HEK293T (cell line): ENCODE data around the gene DNASE1L2.

Experiments used
- ELF4 ChIP-seq: fragments of 450-650 bp; IDR thresholded peaks from 2 replicates; pipeline ENCODE4 v1.6.1; 2017; ENCODE audit warnings: antibody characterized with exemption
- FOXA1 ChIP-seq: fragments of 450-650 bp; IDR thresholded peaks from 2 replicates; pipeline ENCODE4 v1.6.1; 2016; ENCODE audit warnings: mild to moderate bottlenecking
- TARDBP ChIP-seq: fragments of 450-650 bp; IDR thresholded peaks from 2 replicates; pipeline ENCODE4 v1.6.1; 2016
- TF ChIP-seq, protein P1 (sequence below): fragments of 450-650 bp; IDR thresholded peaks from 2 replicates; pipeline ENCODE4 v1.6.1; 2016

GRCh38 chr16:2211923-2212347, 24.3 kb upstream of the DNASE1L2 start:
- no peak for TF ChIP-seq ELF4
- TF ChIP-seq FOXA1: no peak
- TF ChIP-seq, protein P1, sequence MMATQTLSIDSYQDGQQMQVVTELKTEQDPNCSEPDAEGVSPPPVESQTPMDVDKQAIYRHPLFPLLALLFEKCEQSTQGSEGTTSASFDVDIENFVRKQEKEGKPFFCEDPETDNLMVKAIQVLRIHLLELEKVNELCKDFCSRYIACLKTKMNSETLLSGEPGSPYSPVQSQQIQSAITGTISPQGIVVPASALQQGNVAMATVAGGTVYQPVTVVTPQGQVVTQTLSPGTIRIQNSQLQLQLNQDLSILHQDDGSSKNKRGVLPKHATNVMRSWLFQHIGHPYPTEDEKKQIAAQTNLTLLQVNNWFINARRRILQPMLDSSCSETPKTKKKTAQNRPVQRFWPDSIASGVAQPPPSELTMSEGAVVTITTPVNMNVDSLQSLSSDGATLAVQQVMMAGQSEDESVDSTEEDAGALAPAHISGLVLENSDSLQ: no peak
- no peak for TF ChIP-seq TARDBP
